Measurements from ENCODE around the gene LETM1. TPM values are rescaled to one million over a fixed set of nuclear protein-coding genes. Genes with fewer than 3 reads are reported as not detected.

The LETM1 gene
- total RNA-seq, 2 donors from 2014 or later: 45.7 to 52.4 TPM

- no peak for DNase-seq
- H3K36me3 ChIP-seq (ENCODE audit: control insufficient read depth, insufficient read depth, low read length): peaks cover 48% of the 10 kb centered on the region
- Mint-ChIP-seq H3K4me3 (no peak overlapping the region), H3K4me1 (no peaks in the 10 kb centered on the region), H3K27ac (no peak overlapping the region), H3K36me3 (ENCODE audit: low read depth) (peaks cover 55% of the 10 kb centered on the region), H3K27me3 (ENCODE audit: insufficient read depth) (no peaks in the 10 kb centered on the region), H3K9me3 (no peaks in the 10 kb centered on the region)
- no peaks in the 10 kb centered on the region for H3K27me3 ChIP-seq (ENCODE audit: control insufficient read depth, insufficient read depth, low read length, poor library complexity, severe bottlenecking)
- H3K27ac ChIP-seq (ENCODE audit: low read depth, low read length): no peak overlapping the region
- no peak for TF ChIP-seq CTCF (conservative IDR thresholded peaks at IDR 0.05)
- H3K4me1 ChIP-seq (ENCODE audit: control insufficient read depth, insufficient read depth, low read length): no peaks in the 10 kb centered on the region
- H3K4me3 ChIP-seq (ENCODE audit: low read length): no peak overlapping the region
- no peaks in the 10 kb centered on the region for H3K9me3 ChIP-seq (ENCODE audit: control insufficient read depth, low read length)
- 91 to 94% methylated on average over 23 to 31 of the region's 31 CpGs for WGBS, 2 experiments (ENCODE audit: insufficient coverage in 1 of 2, insufficient read length in 1 of 2)
- H3K9ac ChIP-seq (ENCODE audit: extremely low read depth, low read length, poor library complexity, severe bottlenecking): no peak overlapping the region
Observed at GRCh38 chr4:1841201-1841886, 14.6 kb downstream of the LETM1 start.

GRCh38 chr4:1839282-1839681 is 16.7 kb downstream of the LETM1 start:
- Histone ChIP-seq H3K27me3 (ENCODE audit: control insufficient read depth, insufficient read depth, low read length, poor library complexity, severe bottlenecking) (no peaks in the 10 kb centered on the region), H3K4me1 (ENCODE audit: control insufficient read depth, insufficient read depth, low read length) (no peaks in the 10 kb centered on the region), H3K9ac (ENCODE audit: extremely low read depth, low read length, poor library complexity, severe bottlenecking) (no peak overlapping the region), H3K36me3 (ENCODE audit: control insufficient read depth, insufficient read depth, low read length) (peaks cover 55% of the 10 kb centered on the region), H3K4me3 (ENCODE audit: low read length) (no peak overlapping the region), H3K9me3 (ENCODE audit: control insufficient read depth, low read length) (no peaks in the 10 kb centered on the region), H3K27ac (ENCODE audit: low read depth, low read length) (no peak overlapping the region)
- Mint-ChIP-seq H3K27ac (no peak overlapping the region), H3K4me3 (no peak overlapping the region), H3K27me3 (ENCODE audit: insufficient read depth) (no peaks in the 10 kb centered on the region), H3K36me3 (ENCODE audit: low read depth) (peaks cover 65% of the 10 kb centered on the region), H3K4me1 (no peaks in the 10 kb centered on the region), H3K9me3 (no peaks in the 10 kb centered on the region)
- no peak for DNase-seq
- no peak for TF ChIP-seq CTCF (conservative IDR thresholded peaks at IDR 0.05)
- WGBS, 2 experiments (ENCODE audit: insufficient coverage in 1 of 2, insufficient read length in 1 of 2): 92 to 95% methylated on average over 2 to 7 of the region's 7 CpGs

GRCh38 chr4:1837069-1837468 is 18.9 kb downstream of the LETM1 start:
- H3K4me3 Mint-ChIP-seq: no peak overlapping the region
- Histone ChIP-seq H3K36me3 (ENCODE audit: control insufficient read depth, insufficient read depth, low read length) (peaks cover 66% of the 10 kb centered on the region), H3K27me3 (ENCODE audit: control insufficient read depth, insufficient read depth, low read length, poor library complexity, severe bottlenecking) (no peaks in the 10 kb centered on the region), H3K9me3 (ENCODE audit: control insufficient read depth, low read length) (no peaks in the 10 kb centered on the region), H3K4me3 (ENCODE audit: low read length) (no peak overlapping the region), H3K27ac (ENCODE audit: low read depth, low read length) (no peak overlapping the region), H3K9ac (ENCODE audit: extremely low read depth, low read length, poor library complexity, severe bottlenecking) (no peak overlapping the region), H3K4me1 (ENCODE audit: control insufficient read depth, insufficient read depth, low read length) (no peaks in the 10 kb centered on the region)
- H3K27ac Mint-ChIP-seq: no peak overlapping the region
- no peaks in the 10 kb centered on the region for H3K4me1 Mint-ChIP-seq
- 93 to 95% methylated on average over 10 of the region's 10 CpGs for WGBS, 2 experiments (ENCODE audit: insufficient coverage in 1 of 2, insufficient read length in 1 of 2)
- no peaks in the 10 kb centered on the region for H3K9me3 Mint-ChIP-seq
- TF ChIP-seq CTCF (conservative IDR thresholded peaks at IDR 0.05): no peak
- peaks cover 67% of the 10 kb centered on the region for H3K36me3 Mint-ChIP-seq (ENCODE audit: low read depth)
- DNase-seq: no peak
- no peaks in the 10 kb centered on the region for H3K27me3 Mint-ChIP-seq (ENCODE audit: insufficient read depth)
